GM18519 (cell line): ENCODE results near the gene JCHAIN.
"Not testable (repeated sequence)": the region's sequence is repeated elsewhere in the genome, so short reads cannot be mapped to it uniquely, and the experiment has no call there.

Source experiments
- ATAC-seq: cut with Tn5 transposase; IDR thresholded peaks from one replicate; pipeline ENCODE4 v1.9.1; 2021; ENCODE audit warnings: mild to moderate bottlenecking, moderate library complexity; ENCODE audit not compliant: unreplicated experiment, low FRiP score

The JCHAIN gene

GRCh38 chr4:70651864-70652506 is 14.3 kb downstream of the JCHAIN start:
- ATAC-seq = no peak

DNA sequence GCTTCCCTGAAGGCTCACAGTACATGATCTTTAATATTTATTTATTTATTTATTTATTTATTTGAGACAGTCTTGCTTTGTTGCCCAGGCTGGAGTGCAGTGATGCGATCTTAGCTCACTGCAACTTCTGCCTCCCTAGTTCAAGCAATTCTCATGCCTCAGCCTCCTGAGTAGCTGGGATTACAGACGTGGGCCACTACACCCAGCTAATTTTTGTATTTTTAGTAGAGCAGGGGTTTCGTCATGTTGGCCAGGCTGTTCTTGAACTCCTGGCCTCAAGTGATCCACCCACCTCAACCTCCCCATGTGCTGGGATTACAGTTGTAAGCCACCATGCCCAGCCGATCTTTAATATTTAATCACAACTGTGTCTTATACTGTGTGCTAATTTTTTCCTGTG is 15.6 kb downstream of the JCHAIN start:
- ATAC-seq = not testable (repeated sequence)

- peak; percentile 72 for ATAC-seq
These were observed 26.1 kb downstream of the JCHAIN start for GRCh38 chr4:70640192-70640591.

DNA sequence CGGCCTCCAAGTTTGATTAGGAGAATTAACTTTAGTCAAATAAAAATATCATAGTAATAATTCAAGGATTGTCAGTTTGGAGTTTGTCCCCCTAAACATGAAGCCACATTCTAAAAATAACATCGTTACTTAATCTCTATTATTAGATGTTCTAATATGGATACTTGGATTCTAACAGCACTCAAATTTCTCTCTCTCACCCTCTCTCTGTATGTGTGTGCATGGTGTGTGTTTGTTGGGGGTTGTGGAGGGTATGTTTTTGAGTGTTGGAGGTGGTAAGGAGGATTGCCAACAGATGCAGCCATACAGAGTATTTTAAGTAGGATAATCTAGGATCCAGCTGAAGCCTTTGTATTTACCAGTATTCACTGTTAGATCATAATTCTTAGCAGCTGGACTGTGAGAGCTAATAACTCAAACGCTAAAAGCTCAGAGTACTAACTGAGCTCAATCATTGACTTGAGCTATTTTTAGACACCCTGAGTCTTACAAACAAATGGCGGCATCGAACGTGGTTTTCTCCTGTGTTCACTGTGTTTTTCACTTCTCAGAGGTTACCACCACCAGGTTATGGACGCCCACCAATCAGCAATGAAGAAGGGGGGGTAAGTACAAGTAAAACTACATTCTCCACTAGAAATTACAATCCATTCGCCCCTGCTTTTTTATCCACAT is 28.9 kb downstream of the JCHAIN start:
- no peak for ATAC-seq

DNA sequence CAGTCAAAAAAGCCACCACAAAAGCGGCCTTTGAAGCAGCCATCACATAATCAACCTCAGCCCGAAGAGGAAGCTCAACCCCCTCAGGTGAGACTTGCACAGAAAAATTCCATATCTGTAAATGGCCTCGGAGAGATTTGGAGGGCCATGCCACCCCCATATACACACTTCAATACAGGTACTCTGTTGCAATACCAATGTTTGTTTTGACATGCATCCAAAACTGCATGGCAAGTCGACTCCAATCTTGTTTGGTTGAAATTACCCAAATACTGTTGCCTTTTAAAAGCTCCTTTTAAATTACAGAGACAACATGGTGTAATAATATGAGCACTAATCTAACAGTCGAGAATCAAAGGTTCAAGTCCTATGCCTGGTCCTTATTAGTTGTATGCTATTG is 31.8 kb downstream of the JCHAIN start:
- ATAC-seq = no peak

DNA sequence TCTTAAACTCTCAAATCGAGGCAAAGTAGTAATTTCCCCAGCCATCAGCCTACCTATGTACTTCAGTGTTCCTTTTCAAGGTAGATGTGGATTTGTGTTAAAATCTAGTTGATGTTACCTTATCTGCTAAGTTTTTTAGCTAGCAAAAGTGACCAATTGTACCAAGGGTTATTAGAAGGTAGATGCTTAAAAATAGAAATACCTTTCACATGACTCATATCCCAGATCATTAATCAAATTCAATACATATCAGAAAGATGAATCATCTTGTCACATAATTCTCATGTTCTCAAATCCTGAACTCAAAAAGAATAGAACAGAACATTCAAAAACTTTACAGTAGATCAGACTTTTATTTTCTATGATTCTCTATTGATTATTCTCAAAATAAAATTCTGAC is 34.3 kb downstream of the JCHAIN start:
- ATAC-seq = no peak

GRCh38 chr4:70630162-70630561 is 36.1 kb downstream of the JCHAIN start:
- no peak for ATAC-seq

- no peak for ATAC-seq
These were observed 36.7 kb downstream of the JCHAIN start for GRCh38 chr4:70629469-70630090.

DNA sequence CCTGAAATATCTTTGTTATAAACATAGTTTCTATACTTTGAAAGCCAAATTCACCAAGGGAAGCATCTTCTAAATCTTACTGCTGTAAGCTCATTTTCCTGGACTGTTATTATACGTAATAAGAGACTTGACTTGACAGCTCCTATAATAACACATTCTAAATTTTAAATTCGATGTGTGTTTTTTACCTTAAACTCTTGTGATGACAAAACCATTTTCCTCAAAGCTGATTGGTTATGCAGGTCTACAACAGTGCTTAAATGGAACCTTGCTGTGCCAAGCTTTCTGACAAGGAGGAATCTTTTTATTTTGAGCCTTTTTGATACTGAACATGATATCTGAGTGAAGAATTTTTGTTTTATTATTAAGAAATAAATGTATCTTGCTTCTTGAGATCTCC is 37.9 kb downstream of the JCHAIN start, which contains the start of gene ENAM:
Gene ENAM, plus strand, starts transcription at position 301 of the 400 bp plus-strand sequence. CDS start 757 bp downstream, outside the sequence.
- ATAC-seq = no peak

DNA sequence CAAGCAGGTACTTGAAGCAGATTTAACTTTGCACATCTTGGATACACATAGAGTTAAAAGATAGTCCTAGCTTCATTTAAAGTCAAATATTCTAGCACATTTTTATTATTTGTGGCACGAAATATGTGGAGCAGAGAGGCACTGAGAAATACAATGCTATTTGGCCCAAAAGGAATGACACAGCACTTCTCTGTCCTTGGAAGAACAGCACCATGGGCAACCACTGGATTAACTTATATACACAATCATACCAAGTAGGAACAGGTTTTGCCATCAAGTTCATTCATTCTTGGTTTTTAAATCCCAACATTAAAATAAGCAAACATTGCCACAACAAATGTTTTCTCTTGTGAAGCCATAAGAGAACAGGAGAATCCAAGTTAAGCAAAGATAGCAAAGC is 38.7 kb downstream of the JCHAIN start:
- ATAC-seq = no peak

- ATAC-seq = no peak
These were observed 42.0 kb downstream of the JCHAIN start for GRCh38 chr4:70624226-70624793.

GRCh38 chr4:70623323-70623722 is 43.0 kb downstream of the JCHAIN start:
- ATAC-seq = no peak

DNA sequence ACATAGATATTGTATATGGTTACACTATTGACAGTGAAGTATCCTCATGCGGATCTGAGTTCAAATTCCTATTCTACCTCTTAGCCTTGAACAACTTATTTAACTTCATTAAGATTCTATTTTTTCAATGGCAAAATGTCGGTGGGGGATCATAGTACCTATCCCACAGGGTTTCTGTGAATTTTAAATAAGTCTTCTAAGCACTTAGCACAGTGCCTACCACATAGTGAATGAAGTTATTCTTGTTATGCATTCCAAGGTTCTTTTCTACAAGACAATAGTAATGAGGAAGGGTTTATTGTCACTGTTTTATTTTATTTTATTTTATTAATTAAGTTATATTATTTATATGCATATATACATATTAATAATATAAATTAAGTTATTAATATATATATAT is 46.5 kb downstream of the JCHAIN start:
- ATAC-seq = no peak

GRCh38 chr4:70619288-70619687 is 47.0 kb downstream of the JCHAIN start:
- ATAC-seq = no peak

DNA sequence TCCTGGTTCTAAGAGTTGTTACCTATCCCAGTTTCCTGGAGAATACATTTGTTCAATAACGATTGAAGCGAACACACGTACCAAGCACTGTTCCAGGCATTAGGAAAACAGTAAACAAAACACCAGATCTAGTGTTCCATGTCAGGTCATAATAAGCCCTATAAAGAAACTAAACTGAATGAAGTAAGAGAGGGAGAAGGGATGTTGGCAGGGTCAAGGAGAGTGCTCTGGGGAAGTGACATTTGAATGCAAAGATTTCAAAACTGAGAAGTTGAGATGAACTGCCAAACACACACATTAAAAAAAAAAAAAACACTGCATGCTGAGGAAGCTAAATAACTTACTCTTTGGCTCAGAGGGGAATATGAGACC is 52.1 kb downstream of the JCHAIN start:
- no peak for ATAC-seq

DNA sequence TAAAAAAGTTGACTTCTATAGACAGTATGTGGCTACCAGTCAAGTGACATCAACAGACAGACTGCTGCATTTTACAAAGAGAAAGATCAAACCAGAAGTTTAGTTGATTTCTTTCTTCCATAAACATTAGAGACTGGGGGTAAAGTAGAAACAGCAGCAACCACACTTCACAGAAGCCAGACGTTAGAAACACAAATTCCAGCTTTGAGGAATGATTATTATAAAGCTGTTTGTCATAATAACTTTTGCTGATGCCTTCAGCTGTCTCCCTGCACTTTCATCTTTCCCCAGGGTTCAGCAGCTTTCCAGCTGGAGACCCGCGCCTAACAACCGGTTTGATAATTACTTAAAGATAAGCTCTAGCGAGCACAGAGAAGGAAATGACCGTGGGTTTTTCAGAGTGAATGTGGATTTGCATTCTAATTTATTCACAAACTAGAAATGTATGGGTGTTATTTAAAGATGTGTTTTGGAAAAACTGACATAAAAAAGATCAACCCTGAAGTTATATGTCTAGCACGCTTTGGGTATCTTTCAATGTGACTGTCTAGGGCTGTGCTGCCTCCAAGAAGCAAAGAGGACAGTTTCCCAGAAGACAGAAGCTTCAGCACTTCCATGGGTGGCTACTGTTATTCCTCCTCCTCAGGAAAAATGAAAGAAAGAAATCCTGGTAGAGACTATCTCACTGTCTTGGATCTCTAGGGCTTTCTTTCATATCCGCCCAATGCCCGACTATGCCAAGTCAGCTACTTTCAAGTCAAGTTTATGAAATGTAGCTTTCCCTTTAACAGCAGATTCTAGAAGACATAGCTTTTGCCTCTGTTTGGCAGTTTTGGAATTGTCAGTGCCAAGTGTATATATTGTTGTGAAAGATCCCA is 52.8 kb downstream of the JCHAIN start:
- no peak for ATAC-seq

GRCh38 chr4:70608324-70608723 is 58.0 kb downstream of the JCHAIN start:
- no peak for ATAC-seq

DNA sequence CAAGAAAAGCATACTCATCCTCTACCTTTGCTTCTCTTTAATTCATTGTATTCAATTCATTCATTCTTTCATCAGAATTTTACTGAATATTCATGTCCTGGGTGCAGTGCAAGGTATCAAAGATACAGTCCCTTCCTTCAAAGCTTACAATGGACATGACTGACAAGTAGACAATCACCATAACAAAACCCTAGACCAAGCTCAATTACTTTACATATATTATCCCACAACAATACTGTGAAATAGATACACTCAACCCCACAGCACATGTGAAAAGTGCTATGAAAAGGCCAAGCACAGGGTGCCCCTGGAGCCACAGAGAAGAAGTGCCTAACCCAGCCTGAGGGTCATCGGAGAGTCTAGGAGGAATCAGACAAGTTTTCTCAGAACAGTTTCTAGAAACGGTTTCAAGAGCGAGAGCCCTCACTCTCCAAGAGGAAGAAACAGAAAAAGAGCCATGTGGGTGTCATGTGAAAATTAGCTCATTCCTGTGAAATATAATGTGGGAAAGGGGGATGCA is 58.9 kb downstream of the JCHAIN start:
- no peak for ATAC-seq

- no peak for ATAC-seq
These were observed 59.8 kb downstream of the JCHAIN start for GRCh38 chr4:70606459-70606858.
